HL-60/S4 treated with retinoic acid at 250 ng/mL for 4 days and 3 days (cell line): ENCODE data around the gene HEXIM1.

Experiments
- in situ Hi-C: fragments of 300-500 bp; cut with MboI; formaldehyde crosslinking; loops from 2 replicates; pipeline ENCODE4 v1.7.0; 2022; ENCODE audit warnings: low sequenced_read_pairs

HEXIM1 gene

DNA sequence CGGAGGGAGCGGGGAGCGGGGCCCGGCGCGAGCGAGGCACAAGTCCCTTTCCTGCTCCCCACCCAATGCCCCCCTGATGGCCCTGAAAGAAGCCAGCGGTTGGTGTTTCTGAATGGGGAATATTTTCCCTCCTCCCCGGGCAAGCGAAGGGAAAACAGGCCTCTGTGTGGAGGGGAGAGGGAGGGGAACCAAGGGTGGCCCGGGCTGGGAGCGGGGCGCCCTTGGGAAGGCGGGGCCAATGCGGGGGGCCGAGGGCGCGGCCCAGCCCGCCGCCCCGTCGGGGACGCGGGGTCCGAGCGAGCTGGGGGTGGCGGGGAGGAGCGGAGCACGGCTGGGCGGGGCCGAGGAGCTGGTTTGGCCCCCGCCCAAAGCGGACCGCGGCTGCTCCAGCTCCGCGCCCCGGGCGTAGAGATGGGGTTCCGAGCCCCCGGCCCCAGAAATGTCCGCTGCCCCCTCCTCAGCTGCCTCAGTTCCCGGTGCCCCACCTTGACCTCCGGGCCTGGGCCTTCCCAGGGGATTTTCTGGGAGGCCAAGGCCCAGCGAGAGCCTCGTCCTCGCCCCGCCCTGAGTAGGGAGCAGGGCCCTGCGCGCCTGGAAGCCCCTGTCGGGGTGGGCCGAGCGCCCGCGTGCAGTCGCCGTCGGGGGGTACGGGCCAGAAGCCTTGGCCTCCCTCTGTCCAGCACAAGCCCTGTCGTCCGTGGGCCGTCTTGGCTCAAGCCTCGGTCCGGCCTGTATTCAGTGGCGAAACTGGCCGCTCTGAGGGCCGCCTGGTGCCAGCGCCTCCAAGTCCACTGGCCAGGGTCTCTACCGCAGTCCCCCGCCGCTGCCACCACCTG is 3.9 kb upstream of the HEXIM1 start:
- in situ Hi-C loops: no loop called here

DNA sequence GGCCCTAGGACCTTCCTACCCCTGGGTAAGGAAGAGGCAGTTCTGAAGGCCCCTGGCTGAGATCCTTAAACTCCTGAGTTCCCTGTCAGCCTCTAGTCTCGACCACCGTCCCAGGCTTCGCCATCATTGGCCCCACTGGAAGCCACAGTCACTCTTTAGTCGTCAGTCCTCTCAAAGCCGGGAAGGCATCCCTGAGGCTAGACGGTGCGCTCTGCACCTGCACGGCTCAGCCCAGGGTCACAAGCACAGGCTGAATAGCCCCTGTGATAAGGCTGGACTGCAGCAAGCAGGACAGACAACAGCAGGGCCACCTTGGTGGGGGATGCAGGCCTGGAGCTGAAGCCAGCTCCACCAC is 3.3 kb upstream of the HEXIM1 start:
- in situ Hi-C loops: no loop called here

GRCh38 chr17:45146166-45146565 is 2.1 kb upstream of the HEXIM1 start:
- in situ Hi-C loops: no loop called here

DNA sequence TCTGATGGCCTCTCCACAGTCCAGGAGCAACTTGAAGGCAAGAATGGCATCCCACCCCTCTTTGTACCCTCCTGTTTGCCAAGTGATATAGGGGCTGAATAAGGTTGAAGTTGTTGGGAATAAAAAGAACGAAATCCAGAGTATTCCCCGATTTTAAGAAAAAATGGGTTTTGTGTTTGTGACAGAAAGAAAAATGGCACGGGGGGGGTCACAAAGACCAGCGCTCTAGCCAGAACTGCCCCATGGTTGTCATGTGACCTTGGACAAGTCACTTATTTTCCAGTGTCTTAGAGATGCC is 1.7 kb upstream of the HEXIM1 start:
- in situ Hi-C loops: no loop called here

DNA sequence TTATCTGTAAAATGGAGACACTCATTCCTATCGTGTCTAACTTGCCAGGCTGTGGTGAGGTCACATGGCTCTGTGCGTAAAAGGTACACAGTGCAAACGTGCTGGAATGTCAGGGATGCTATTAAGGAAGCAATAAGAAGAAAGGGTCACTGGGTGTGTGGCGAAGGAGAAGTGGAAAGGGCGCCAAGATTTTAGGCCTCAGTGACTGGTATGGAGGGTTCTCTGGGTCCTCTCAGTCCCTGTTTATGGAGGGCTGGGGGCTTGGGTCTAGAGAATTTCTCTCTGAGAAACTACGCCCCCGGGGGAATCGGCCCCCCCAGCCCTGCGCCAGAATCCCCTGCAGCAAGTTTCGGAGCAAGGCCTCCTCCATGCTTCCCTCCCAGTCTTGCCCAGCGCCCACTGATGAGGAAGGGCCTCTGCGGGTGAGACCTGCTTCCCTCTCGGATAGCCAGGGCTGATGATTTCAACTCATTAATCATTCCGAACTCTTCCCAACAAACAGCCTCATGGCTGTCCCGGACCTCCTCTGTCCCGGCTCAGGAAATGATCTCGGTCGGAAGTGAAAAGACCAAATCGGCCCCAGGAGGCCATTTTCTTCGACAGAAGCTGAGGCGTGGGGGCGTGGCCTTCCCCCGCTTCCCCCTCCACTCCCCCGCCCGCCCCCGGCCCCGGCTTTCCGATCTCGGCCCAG is 1.2 kb upstream of the HEXIM1 start:
- in situ Hi-C loops: no loop called here

GRCh38 chr17:45147581-45148182 is 593 bp upstream of the HEXIM1 start:
- in situ Hi-C loops: no loop called here

DNA sequence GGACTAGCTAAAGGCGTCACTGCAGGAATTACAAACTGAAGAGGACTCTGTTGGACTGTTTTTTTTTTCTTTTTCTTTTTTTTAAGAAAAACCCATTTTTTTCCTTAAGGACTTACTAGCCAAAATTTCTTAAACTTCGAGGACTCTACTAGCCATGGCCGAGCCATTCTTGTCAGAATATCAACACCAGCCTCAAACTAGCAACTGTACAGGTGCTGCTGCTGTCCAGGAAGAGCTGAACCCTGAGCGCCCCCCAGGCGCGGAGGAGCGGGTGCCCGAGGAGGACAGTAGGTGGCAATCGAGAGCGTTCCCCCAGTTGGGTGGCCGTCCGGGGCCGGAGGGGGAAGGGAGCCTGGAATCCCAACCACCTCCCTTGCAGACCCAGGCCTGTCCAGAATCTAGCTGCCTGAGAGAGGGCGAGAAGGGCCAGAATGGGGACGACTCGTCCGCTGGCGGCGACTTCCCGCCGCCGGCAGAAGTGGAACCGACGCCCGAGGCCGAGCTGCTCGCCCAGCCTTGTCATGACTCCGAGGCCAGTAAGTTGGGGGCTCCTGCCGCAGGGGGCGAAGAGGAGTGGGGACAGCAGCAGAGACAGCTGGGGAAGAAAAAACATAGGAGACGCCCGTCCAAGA is 878 bp downstream of the HEXIM1 start:
- in situ Hi-C loops: no loop called here

DNA sequence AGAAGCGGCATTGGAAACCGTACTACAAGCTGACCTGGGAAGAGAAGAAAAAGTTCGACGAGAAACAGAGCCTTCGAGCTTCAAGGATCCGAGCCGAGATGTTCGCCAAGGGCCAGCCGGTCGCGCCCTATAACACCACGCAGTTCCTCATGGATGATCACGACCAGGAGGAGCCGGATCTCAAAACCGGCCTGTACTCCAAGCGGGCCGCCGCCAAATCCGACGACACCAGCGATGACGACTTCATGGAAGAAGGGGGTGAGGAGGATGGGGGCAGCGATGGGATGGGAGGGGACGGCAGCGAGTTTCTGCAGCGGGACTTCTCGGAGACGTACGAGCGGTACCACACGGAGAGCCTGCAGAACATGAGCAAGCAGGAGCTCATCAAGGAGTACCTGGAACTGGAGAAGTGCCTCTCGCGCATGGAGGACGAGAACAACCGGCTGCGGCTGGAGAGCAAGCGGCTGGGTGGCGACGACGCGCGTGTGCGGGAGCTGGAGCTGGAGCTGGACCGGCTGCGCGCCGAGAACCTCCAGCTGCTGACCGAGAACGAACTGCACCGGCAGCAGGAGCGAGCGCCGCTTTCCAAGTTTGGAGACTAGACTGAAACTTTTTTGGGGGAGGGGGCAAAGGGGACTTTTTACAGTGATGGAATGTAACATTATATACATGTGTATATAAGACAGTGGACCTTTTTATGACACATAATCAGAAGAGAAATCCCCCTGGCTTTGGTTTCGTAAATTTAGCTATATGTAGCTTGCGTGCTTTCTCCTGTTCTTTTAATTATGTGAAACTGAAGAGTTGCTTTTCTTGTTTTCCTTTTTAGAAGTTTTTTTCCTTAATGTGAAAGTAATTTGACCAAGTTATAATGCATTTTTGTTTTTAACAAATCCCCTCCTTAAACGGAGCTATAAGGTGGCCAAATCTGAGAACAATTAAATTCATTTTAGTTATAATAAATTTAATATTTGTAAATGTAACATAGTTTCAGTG is 1.7 kb downstream of the HEXIM1 start:
- in situ Hi-C loops: no loop called here

DNA sequence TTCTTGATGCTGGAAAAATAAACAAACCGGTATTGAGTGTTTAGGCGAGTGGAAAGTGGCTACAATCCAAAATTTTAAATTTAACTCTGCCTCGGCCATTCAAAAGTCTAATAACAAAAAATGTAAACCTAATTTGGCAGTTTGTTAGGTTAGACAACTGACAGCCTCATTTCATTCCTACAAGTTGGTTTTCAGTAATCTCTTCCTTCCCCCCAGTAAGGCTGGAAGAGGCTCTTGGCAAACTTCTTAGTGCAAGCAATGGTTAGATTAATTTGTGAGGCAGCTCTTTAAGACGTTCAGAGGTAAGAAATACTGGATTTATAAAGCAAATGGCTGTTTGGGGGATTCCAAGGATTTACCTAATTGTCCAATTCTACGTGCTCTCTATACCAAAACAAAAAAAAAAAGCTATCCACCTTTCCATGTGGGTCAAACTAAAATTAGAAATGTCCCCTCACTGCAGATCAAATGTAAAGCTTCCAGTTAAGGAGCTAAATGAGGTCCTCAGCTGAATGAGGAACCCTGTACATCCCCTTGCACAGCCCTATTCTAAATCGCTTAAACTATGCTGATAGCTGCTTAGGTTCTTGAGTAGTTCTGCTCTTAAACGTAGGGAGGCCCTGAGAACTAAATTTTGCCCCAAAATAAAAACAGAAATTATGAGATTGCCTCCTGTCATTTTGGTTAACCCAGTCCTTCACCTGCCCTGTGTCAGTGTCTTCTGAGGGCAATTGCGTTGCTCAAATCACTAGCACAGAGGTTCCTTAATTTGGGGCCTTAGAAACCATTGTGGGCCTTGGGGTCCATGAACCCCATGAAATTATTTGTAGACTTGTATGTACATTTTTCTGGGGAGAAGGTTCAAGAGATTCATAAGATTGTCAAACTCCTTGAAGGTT is 2.9 kb downstream of the HEXIM1 start:
- in situ Hi-C loops: no loop called here

DNA sequence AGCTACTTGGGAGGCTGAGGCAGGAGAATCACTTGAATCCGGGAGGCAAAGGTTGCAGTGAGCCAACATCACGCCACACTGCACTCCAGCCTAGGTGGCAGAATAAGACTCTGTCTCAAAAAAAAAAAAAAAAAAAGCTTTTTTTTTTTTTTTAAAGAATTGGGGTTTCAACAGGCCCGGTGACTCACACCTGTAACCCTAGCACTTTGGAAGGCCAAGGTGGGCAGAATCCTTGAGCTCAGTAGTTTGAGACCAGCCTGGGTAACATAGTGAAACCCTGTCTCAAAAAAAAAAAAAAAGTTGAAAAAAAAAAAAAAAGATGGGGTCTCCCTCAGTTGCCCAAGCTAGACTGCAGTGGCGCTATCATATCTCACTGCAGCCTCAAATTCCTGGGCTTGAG is 6.8 kb downstream of the HEXIM1 start:
- in situ Hi-C loops: no loop called here

DNA sequence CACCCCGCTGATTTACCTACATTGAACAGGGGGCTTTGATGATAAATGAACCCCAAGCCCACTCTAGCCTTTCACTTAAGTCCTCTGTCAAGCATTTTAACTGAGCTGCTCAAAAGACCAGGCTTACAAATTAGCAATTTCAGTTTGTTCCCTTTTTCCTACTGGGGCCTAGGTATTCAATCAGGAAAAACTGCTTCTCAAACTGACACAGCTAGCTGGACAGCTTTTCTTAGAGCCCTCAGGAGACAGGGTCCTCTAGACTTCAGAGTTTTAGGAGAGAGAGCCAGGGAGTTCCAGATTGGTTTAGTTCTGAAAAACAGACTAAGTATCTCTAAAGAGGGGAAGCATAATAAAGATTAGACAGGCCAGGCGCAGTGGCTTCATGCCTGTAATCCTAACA is 7.2 kb downstream of the HEXIM1 start:
- in situ Hi-C loops: no loop called here

GRCh38 chr17:45156242-45156641 is 8.0 kb downstream of the HEXIM1 start:
- in situ Hi-C loops: no loop called here

DNA sequence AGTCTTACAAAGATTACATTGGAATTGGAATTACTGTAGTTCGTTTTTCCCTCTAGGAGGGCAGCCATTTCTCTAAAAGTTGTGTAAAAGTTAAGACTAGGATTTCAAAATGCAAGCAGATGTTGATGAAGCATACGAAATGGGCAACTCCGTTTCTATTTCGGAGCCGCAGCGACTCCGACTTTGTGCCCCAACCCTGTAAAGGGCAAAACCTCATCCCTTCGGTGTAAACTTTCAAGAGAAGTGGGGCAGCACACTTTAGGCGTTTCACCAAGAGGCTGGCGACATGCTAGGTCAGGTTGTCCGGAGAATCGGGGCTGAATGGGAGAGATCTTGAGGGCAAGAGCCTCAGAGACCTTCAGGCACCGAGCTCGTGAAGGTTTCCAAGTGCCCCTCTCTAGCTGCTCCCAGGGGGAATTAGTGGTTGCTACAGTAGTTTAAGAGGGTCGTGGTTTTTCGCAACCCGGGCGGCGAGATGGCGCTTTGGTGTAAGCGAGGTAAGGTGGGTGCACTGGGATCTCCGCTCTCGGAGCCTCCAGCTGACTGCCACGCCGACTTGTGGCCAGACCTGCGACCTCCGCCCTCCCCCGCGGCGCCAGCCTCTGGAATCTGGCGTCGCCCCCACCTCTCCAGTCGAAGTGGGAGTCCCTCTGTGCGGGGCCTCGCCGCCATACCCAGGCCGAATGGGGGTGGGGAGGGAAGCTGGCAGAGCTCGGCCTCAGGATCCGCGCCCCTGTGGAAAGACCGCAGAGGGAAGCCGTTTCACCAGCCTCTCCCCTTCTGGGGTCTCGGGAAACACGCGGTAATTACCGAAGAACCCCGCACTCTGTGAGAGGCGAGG is 12.4 kb downstream of the HEXIM1 start:
- in situ Hi-C loops: no loop called here

- in situ Hi-C loops: no loop called here
Observed at GRCh38 chr17:45161288-45162024, 13.2 kb downstream of the HEXIM1 start, which contains the start of gene HEXIM2. TSS of gene HEXIM2 (plus strand) at chr17:45161875. CDS start at chr17:45162794, 919 bp downstream.

DNA sequence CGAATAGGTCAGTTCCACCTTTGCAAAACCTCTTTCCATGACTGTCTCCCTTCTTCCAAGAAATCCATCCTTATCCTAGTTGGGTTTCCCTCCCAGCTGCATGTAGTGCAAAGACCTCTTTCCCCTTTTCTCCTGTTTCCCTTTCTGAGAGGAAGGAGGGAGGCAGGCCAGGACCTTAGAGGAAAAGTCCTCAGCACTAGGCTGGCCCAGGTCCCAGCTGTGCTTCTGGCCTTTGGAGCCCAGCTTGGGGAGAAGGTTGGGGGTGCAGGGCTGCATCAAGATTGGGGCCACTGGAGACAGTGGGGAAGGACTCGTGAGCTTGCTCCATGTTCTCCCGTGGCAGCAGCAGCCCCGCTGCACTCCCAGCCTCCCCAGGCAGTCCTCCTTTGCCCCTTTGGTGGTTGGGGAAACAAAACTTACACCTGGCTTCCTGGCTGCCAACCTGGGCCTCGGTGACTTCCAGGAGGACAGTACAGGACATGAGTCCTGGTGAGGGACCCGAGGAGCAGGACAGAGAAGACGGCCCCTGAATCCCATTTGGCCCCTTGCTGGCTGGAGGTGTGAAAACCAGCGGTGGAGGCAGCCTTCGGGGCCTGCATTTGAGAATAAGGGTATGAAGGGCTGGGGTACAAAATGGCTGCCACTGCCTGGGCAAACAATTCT is 13.9 kb downstream of the HEXIM1 start:
- in situ Hi-C loops: no loop called here

GRCh38 chr17:45164734-45165269 is 16.5 kb downstream of the HEXIM1 start:
- in situ Hi-C loops: no loop called here
